Activated CD4-positive, alpha-beta T cell treated with anti-CD3 and anti-CD28 coated beads for 36 hours (primary cell): ENCODE data around the gene CTRL. TPM values are rescaled to one million over a fixed set of nuclear protein-coding genes. Genes with fewer than 3 reads are reported as not detected.

Experiments used
- ATAC-seq: fragments of 200-7000 bp; cut with Tn5 transposase; one replicate; pipeline ENCODE4 v1.10.0; 2021; ENCODE audit warnings: mild to moderate bottlenecking, moderate library complexity
- CTCF ChIA-PET: fragments of 350-600 bp; sonication (Branson Sonifier 250); formaldehyde crosslinking; loops from one replicate; lab custom pipeline; 2021; ENCODE audit warnings: antibody characterized with exemption; lab: Charles Lee
- POLR2A ChIA-PET: fragments of 350-600 bp; sonication (Branson Sonifier 250); formaldehyde crosslinking; loops from one replicate; lab custom pipeline; 2021; ENCODE audit warnings: antibody characterized with exemption, inconsistent platforms; lab: Charles Lee
- DNase-seq: peaks from one replicate; pipeline ENCODE4 v3.0.0-alpha.2; 2020
- H3K27ac Mint-ChIP-seq: one replicate; pipeline ENCODE4 v1.8.0; 2021; ENCODE audit warnings: mixed read lengths
- H3K27me3 Mint-ChIP-seq: one replicate; pipeline ENCODE4 v1.8.0; 2021; ENCODE audit warnings: mixed read lengths
- H3K36me3 Mint-ChIP-seq: one replicate; pipeline ENCODE4 v1.8.0; 2021; ENCODE audit warnings: low read depth, mixed read lengths
- H3K4me1 Mint-ChIP-seq: one replicate; pipeline ENCODE4 v1.8.0; 2021; ENCODE audit warnings: mixed read lengths
- H3K4me3 Mint-ChIP-seq: one replicate; pipeline ENCODE4 v1.8.0; 2021; ENCODE audit warnings: mild to moderate bottlenecking, moderate library complexity, mixed read lengths
- H3K9me3 Mint-ChIP-seq: one replicate; pipeline ENCODE4 v1.8.0; 2021; ENCODE audit warnings: low read depth, mixed read lengths
- intact Hi-C, 2 experiments: fragments of 100-400 bp; cut with DNase I in 1 of 2; cut with micrococcal nuclease in 1 of 2; formaldehyde crosslinking; loops; one replicate each; pipeline versions ENCODE4 v1.14.2 to v1.15.1; 2022 to 2024; cut with DNase I, micrococcal nuclease
- total RNA-seq, 2 experiments: library from RNA; stranded (reverse); gene quantifications; one replicate each; pipeline ENCODE4 v1.2.3, GENCODE V29; 2021

Gene CTRL
- total RNA-seq, 2 experiments from 2014 or later = 2.5 to 3.5 TPM

- POLR2A ChIA-PET = interaction anchor here (0.5 kb wide), 1 partner anchor 37 kb away, joined by 6 read pairs; no protein-coding TSS in a partner anchor
- Mint-ChIP-seq H3K36me3 (no peaks in the 10 kb centered on the region), H3K27ac (peak within 1 kb of the TSS; percentile 80), H3K4me3 (peak within 1 kb of the TSS; percentile 84), H3K4me1 (peaks cover 14% of the 10 kb centered on the region), H3K9me3 (no peaks in the 10 kb centered on the region), H3K27me3 (no peaks in the 10 kb centered on the region)
- DNase-seq (peak; percentile 94), ATAC-seq (peak; percentile 90)
- intact Hi-C loops = loop anchor here (1.0 to 2.0 kb wide), 14 partner anchors 25 to 480 kb away; partner anchors contain the start of genes PSKH1 (in 2 of the 2), PSMB10 (in 2 of the 2), ACD (in 1 of the 2) and CENPT (in 1 of the 2)
- CTCF ChIA-PET = interaction anchor here (0.5 to 1.2 kb wide), 2 partner anchors 372 to 487 kb away, joined by 3 to 6 read pairs; no protein-coding TSS in a partner anchor
These were observed 37.0 kb upstream of the CTRL start, which contains the start of gene SLC12A4 for GRCh38 chr16:67968400-67969253. Gene SLC12A4, minus strand, starts transcription at chr16:67968637. Its CDS starts 84 bp downstream, at chr16:67968553.

- ChIA-PET POLR2A (no interaction called here), CTCF (interaction anchor here (0.7 kb wide), 1 partner anchor 13 kb away, joined by 3 read pairs; no protein-coding TSS in a partner anchor)
- Mint-ChIP-seq H3K4me1 (peaks cover 14% of the 10 kb centered on the region), H3K27me3 (no peaks in the 10 kb centered on the region), H3K27ac (peak overlapping the region; percentile 80), H3K36me3 (no peaks in the 10 kb centered on the region), H3K9me3 (no peaks in the 10 kb centered on the region), H3K4me3 (peak overlapping the region; percentile 84)
- ATAC-seq (peak; percentile 10), DNase-seq (peak; percentile 63)
- intact Hi-C loops = loop anchor here (1.0 to 2.0 kb wide), 14 partner anchors 25 to 480 kb away; partner anchors contain the start of genes PSKH1 (in 2 of the 2), PSMB10 (in 2 of the 2), ACD (in 1 of the 2) and CENPT (in 1 of the 2)
These were observed 36.3 kb upstream of the CTRL start for GRCh38 chr16:67967958-67968399.

GRCh38 chr16:67967183-67967957, 35.7 kb upstream of the CTRL start:
- no peaks in the 10 kb centered on the region for H3K9me3 Mint-ChIP-seq
- POLR2A ChIA-PET = no interaction called here
- H3K27me3 Mint-ChIP-seq = no peaks in the 10 kb centered on the region
- H3K27ac Mint-ChIP-seq = peak overlapping the region; percentile 80
- peaks cover 14% of the 10 kb centered on the region for H3K4me1 Mint-ChIP-seq
- intact Hi-C loops = no loop called here
- ATAC-seq = peak; percentile 20
- peak; percentile 44 for DNase-seq
- CTCF ChIA-PET = interaction anchor here (0.7 to 1.9 kb wide), 3 partner anchors 13 to 73 kb away, joined by 3 to 7 read pairs (median 3); no protein-coding TSS in a partner anchor
- no peaks in the 10 kb centered on the region for H3K36me3 Mint-ChIP-seq
- peak overlapping the region; percentile 84 for H3K4me3 Mint-ChIP-seq

GRCh38 chr16:67966549-67967182, 35.0 kb upstream of the CTRL start:
- ATAC-seq (no peak), DNase-seq (no peak)
- H3K27me3 Mint-ChIP-seq = no peaks in the 10 kb centered on the region
- H3K27ac Mint-ChIP-seq = no peak overlapping the region
- ChIA-PET CTCF (interaction anchor here (1.0 to 1.9 kb wide), 3 partner anchors 15 to 74 kb away, joined by 3 to 7 read pairs (median 3); no protein-coding TSS in a partner anchor), POLR2A (interaction anchor here (0.7 kb wide), 1 partner anchor 27 kb away, joined by 3 read pairs; no protein-coding TSS in a partner anchor)
- peaks cover 6% of the 10 kb centered on the region for H3K36me3 Mint-ChIP-seq
- peaks cover 14% of the 10 kb centered on the region for H3K4me1 Mint-ChIP-seq
- intact Hi-C loops = no loop called here
- H3K9me3 Mint-ChIP-seq = no peaks in the 10 kb centered on the region
- H3K4me3 Mint-ChIP-seq = peak overlapping the region; percentile 84

GRCh38 chr16:67965668-67966548, 34.2 kb upstream of the CTRL start:
- DNase-seq = no peak
- no peak for ATAC-seq
- ChIA-PET CTCF (interaction anchor here (0.5 to 1.9 kb wide), 5 partner anchors 9 to 75 kb away, joined by 3 to 7 read pairs (median 3); no protein-coding TSS in a partner anchor), POLR2A (interaction anchor here (0.7 kb wide), 1 partner anchor 26 kb away, joined by 3 read pairs; no protein-coding TSS in a partner anchor)
- no peaks in the 10 kb centered on the region for H3K9me3 Mint-ChIP-seq
- H3K4me1 Mint-ChIP-seq = peaks cover 14% of the 10 kb centered on the region
- no peak overlapping the region for H3K4me3 Mint-ChIP-seq
- intact Hi-C loops = no loop called here
- no peak overlapping the region for H3K27ac Mint-ChIP-seq
- H3K27me3 Mint-ChIP-seq = no peaks in the 10 kb centered on the region
- peaks cover 8% of the 10 kb centered on the region for H3K36me3 Mint-ChIP-seq

- Mint-ChIP-seq H3K4me3 (no peak overlapping the region), H3K27me3 (no peaks in the 10 kb centered on the region), H3K27ac (no peak overlapping the region), H3K36me3 (peaks cover 9% of the 10 kb centered on the region), H3K4me1 (peaks cover 12% of the 10 kb centered on the region), H3K9me3 (no peaks in the 10 kb centered on the region)
- intact Hi-C loops = no loop called here
- ChIA-PET CTCF (interaction anchor here (0.6 to 1.0 kb wide), 3 partner anchors 22 to 72 kb away, joined by 3 to 4 read pairs (median 3); partner anchors contain the start of gene PSKH1), POLR2A (no interaction called here)
- ATAC-seq (no peak), DNase-seq (no peak)
These were observed 32.9 kb upstream of the CTRL start for GRCh38 chr16:67964477-67965131.

GRCh38 chr16:67963662-67964321, 32.1 kb upstream of the CTRL start:
- no peak overlapping the region for H3K4me3 Mint-ChIP-seq
- POLR2A ChIA-PET = no interaction called here
- ATAC-seq (no peak), DNase-seq (no peak)
- CTCF ChIA-PET = interaction anchor here (0.6 to 1.0 kb wide), 3 partner anchors 22 to 71 kb away, joined by 3 to 4 read pairs (median 3); partner anchors contain the start of gene PSKH1
- no peaks in the 10 kb centered on the region for H3K9me3 Mint-ChIP-seq
- intact Hi-C loops = no loop called here
- H3K4me1 Mint-ChIP-seq = peaks cover 8% of the 10 kb centered on the region
- peaks cover 9% of the 10 kb centered on the region for H3K36me3 Mint-ChIP-seq
- H3K27ac Mint-ChIP-seq = no peak overlapping the region
- no peaks in the 10 kb centered on the region for H3K27me3 Mint-ChIP-seq

- H3K9me3 Mint-ChIP-seq = no peaks in the 10 kb centered on the region
- ChIA-PET POLR2A (no interaction called here), CTCF (interaction anchor here (1.0 to 1.3 kb wide), 3 partner anchors 21 to 54 kb away, joined by 3 read pairs; no protein-coding TSS in a partner anchor)
- H3K27ac Mint-ChIP-seq = no peak overlapping the region
- no peak overlapping the region for H3K4me3 Mint-ChIP-seq
- no peak for ATAC-seq
- no peak for DNase-seq
- H3K4me1 Mint-ChIP-seq = peaks cover 8% of the 10 kb centered on the region
- H3K36me3 Mint-ChIP-seq = peaks cover 9% of the 10 kb centered on the region
- H3K27me3 Mint-ChIP-seq = no peaks in the 10 kb centered on the region
- intact Hi-C loops = no loop called here
These were observed 31.6 kb upstream of the CTRL start for GRCh38 chr16:67963292-67963661.

- Mint-ChIP-seq H3K27ac (no peak overlapping the region), H3K9me3 (no peaks in the 10 kb centered on the region), H3K4me1 (peaks cover 5% of the 10 kb centered on the region), H3K36me3 (peaks cover 9% of the 10 kb centered on the region), H3K27me3 (no peaks in the 10 kb centered on the region), H3K4me3 (no peak overlapping the region)
- ChIA-PET POLR2A (no interaction called here), CTCF (interaction anchor here (1.1 to 1.3 kb wide), 2 partner anchors 21 to 55 kb away, joined by 3 read pairs; no protein-coding TSS in a partner anchor)
- DNase-seq = no peak
- intact Hi-C loops = no loop called here
- no peak for ATAC-seq
These were observed 30.5 kb upstream of the CTRL start for GRCh38 chr16:67962135-67962534.
